AG04450 (cell line): ENCODE data around the gene EVL. TPM values are rescaled to one million over a fixed set of nuclear protein-coding genes. Genes with fewer than 3 reads are reported as not detected.

Experiments used
- CTCF ChIA-PET: fragments of 300-600, 350-600 bp; formaldehyde crosslinking; extraction: SDS; loops from one replicate; lab custom pipeline; 2022; ENCODE audit warnings: antibody characterized with exemption, inconsistent platforms; lab: Charles Lee
- POLR2A ChIA-PET: fragments of 350-600 bp; formaldehyde crosslinking; extraction: SDS; loops from one replicate; lab custom pipeline; 2021; ENCODE audit warnings: antibody characterized with exemption, inconsistent platforms; lab: Yijun Ruan, JAX
- DNase-seq: peaks from one replicate; pipeline ENCODE4 v3.0.0-alpha.2; 2011; ENCODE audit warnings: low read depth, low spot score
- H3K27ac ChIP-seq: one replicate; pipeline ENCODE4 v1.5.1; 2012; ENCODE audit warnings: low read depth, low read length, control low read depth
- H3K27me3 ChIP-seq: one replicate; pipeline ENCODE4 v1.6.0; 2012; ENCODE audit warnings: low read length; ENCODE audit not compliant: control insufficient read depth, insufficient read depth
- H3K4me3 ChIP-seq: 2 replicates; pipeline ENCODE4 v1.5.1; 2011; ENCODE audit warnings: mild to moderate bottlenecking, low read depth, low read length, control low read depth
- H3K9me3 ChIP-seq: 2 replicates; pipeline ENCODE4 v1.5.1; 2012; ENCODE audit warnings: low read length; ENCODE audit not compliant: control insufficient read depth, insufficient read depth
- polyA plus RNA-seq: library from polyadenylated mRNA; depleted of rRNA; stranded (reverse); fragments of >200 nt; gene quantifications from 2 replicates; pipeline ENCODE4 v1.2.3, GENCODE V29; 2011
- TF ChIP-seq, protein P1 (sequence below): IDR thresholded peaks from 2 replicates; pipeline ENCODE4 v1.5.1; 2011; ENCODE audit warnings: low read depth, low read length, control low read depth, inconsistent platforms

Gene EVL
- polyA plus RNA-seq, 1 experiment = 36.5 TPM

DNA sequence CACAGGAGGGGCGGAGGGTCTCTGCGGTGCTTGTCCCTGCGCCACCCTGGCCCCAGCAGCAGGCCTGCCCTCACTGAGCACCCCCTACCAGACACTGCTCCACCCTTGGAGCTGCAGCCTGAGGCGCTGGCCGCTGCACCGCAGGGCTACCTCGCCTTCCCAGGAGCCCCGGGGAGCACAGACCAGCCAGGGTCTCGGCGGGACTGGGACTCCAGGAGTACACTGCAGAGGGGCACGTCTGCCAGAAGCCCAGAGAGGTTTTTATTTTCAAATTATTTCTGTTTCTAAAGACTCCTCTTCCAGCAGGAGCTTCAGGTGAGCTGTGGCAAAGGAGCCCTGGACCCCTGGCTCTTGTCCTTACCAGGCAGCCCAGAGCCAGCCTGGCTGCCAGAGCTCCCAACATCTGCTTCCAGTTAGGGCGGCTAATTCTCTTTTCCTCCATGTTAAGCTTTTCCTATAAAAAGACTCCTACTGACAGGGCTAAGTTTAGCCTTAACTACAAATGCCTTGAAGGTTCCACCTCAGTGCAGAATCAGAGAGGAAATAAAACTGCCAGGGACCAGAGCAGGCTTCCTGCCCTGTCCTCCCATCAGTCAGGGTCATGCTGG is 67.8 kb downstream of the EVL start:
- H3K27ac ChIP-seq = no peak overlapping the region
- ChIA-PET CTCF (no interaction called here), POLR2A (no interaction called here)
- no peaks in the 10 kb centered on the region for H3K9me3 ChIP-seq
- no peak overlapping the region for H3K4me3 ChIP-seq
- TF ChIP-seq, protein P1, sequence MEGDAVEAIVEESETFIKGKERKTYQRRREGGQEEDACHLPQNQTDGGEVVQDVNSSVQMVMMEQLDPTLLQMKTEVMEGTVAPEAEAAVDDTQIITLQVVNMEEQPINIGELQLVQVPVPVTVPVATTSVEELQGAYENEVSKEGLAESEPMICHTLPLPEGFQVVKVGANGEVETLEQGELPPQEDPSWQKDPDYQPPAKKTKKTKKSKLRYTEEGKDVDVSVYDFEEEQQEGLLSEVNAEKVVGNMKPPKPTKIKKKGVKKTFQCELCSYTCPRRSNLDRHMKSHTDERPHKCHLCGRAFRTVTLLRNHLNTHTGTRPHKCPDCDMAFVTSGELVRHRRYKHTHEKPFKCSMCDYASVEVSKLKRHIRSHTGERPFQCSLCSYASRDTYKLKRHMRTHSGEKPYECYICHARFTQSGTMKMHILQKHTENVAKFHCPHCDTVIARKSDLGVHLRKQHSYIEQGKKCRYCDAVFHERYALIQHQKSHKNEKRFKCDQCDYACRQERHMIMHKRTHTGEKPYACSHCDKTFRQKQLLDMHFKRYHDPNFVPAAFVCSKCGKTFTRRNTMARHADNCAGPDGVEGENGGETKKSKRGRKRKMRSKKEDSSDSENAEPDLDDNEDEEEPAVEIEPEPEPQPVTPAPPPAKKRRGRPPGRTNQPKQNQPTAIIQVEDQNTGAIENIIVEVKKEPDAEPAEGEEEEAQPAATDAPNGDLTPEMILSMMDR = no peak
- DNase-seq = no peak
- no peaks in the 10 kb centered on the region for H3K27me3 ChIP-seq

DNA sequence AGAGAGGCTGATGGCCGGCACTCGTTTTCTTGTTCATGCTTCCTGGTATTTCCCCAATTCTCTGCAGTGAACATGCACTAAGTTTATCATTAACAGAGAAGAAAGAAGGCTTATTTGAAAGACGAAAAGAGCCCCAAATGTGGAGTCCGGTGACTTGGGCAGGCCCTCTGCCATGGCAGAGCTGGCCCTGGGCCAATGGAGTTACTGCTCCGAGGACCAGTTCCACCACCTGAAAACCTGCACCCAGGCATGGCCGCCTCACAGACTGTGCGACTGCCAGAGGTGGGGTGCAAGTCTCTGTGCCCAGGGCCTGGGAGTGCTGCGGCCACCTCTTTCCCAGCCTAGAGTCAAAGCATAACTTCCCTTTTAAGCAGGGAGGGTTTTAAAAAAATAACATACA is 69.4 kb downstream of the EVL start:
- TF ChIP-seq, protein P1 = no peak
- POLR2A ChIA-PET = no interaction called here

DNA sequence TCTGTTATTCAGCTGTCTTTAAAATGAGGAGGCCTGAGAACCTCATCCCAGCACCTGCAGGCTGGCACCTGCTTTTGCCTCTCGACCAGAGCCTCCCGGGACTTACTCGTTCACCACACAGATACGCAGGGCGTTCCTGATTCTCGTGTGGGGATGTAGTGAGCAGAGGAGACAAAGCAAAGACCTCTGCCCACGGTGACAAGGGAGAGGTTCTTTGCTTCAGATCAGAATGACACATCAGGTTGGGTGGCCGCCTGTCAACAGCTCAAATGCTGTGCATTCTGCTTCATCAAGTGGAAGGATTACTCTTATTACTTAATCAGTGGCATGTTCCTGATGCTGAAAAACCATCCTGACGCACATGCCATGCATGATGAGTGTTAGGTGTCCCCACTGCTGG is 69.9 kb downstream of the EVL start:
- H3K4me3 ChIP-seq = no peak overlapping the region
- no peaks in the 10 kb centered on the region for H3K27me3 ChIP-seq
- TF ChIP-seq, protein P1 = no peak
- CTCF ChIA-PET = no interaction called here
- POLR2A ChIA-PET = no interaction called here
- DNase-seq = no peak
- no peaks in the 10 kb centered on the region for H3K9me3 ChIP-seq
- no peak overlapping the region for H3K27ac ChIP-seq

More for the DNA sequence above, 69.4 kb downstream of the EVL start:
- no peak overlapping the region for H3K27ac ChIP-seq
- CTCF ChIA-PET = no interaction called here
- no peaks in the 10 kb centered on the region for H3K27me3 ChIP-seq
- no peaks in the 10 kb centered on the region for H3K9me3 ChIP-seq
- DNase-seq = no peak
- H3K4me3 ChIP-seq = no peak overlapping the region

DNA sequence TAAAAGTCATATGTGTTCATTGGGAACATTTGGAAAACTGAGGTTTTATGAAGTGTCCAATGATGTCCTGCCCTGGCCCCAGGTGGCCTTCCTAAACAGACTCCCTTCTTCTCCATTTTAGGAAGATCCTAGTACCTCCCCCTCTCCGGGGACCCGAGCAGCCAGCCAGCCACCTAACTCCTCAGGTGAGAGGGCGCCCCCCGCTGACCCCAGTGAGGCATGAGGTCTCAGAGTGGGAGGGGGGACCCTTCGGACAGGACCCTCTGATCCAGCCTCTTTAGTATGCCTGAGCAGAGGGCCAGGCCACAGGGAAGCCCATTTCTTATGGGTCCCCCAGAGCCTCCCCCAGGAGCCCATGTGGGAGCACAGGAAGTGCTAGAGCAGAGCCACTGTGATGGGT is 70.6 kb downstream of the EVL start:
- H3K27me3 ChIP-seq = no peaks in the 10 kb centered on the region
- no peak overlapping the region for H3K27ac ChIP-seq
- no peak for DNase-seq
- H3K9me3 ChIP-seq = no peaks in the 10 kb centered on the region
- POLR2A ChIA-PET = no interaction called here
- TF ChIP-seq, protein P1 = no peak
- H3K4me3 ChIP-seq = no peak overlapping the region
- CTCF ChIA-PET = no interaction called here

DNA sequence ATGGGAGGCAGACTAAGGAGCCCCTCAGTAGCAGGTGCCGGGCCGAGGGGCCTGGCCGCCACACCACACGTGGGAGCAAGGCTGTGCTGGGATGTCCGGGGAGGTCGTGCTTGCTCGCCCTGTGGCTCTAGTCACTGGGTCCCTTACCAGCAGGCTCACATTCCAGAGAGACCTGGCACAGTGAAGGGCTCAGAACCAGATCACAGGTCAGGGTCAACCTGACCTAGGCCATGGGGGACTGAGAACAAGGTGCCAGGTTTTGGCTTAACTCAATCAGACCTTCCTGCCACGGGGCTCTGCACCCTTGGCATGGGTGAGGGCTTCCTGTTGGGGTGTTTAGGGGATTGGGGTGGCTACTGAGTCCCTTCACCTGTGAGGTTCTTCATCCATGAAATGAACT is 72.0 kb downstream of the EVL start:
- H3K4me3 ChIP-seq = no peak overlapping the region
- TF ChIP-seq, protein P1 = no peak
- no peaks in the 10 kb centered on the region for H3K27me3 ChIP-seq
- ChIA-PET CTCF (no interaction called here), POLR2A (no interaction called here)
- no peaks in the 10 kb centered on the region for H3K9me3 ChIP-seq
- H3K27ac ChIP-seq = no peak overlapping the region
- DNase-seq = no peak
